Measurements from ENCODE around the gene GRN.
"Not testable (repeated sequence)": the region's sequence is repeated elsewhere in the genome, so short reads cannot be mapped to it uniquely, and the experiment has no call there.

GRCh38 chr17:44330263-44330662, 14.8 kb upstream of the GRN start:
- TF ChIP-seq CTCF, POLR2A, POLR2AphosphoS5, EP300 (IDR thresholded peaks at IDR 0.05): not testable (repeated sequence)
